Endothelial cell of umbilical vein (primary cell): ENCODE data around the gene CD300C. TPM values are rescaled to one million over a fixed set of nuclear protein-coding genes. Genes with fewer than 3 reads are reported as not detected.

Source experiments
- BruUV-seq: library from RNA; stranded (reverse); fragments of 400-500 nt; replicated peaks from 2 replicates; lab custom pipeline; 2021; lab: Mats Ljungman, UMichigan
- CTCF ChIA-PET: fragments of 300-600, 350-600 bp; sonication (Branson Sonifier 250); formaldehyde crosslinking; loops from one replicate; lab custom pipeline; 2021; ENCODE audit warnings: antibody characterized with exemption, inconsistent platforms; lab: Charles Lee
- POLR2A ChIA-PET: fragments of 300-600, 350-600 bp; sonication (Branson Sonifier 250); formaldehyde crosslinking; loops from one replicate; lab custom pipeline; 2021; ENCODE audit warnings: antibody characterized with exemption, inconsistent platforms; lab: Charles Lee
- DNase-seq: peaks from one replicate; pipeline ENCODE4 v3.0.0-alpha.2; 2011; ENCODE audit warnings: low read depth, low spot score
- FAIRE-seq: peaks from 2 replicates; lab custom pipeline; 2011; peaks lifted over from hg19 to GRCh38; lab: Jason Lieb, UNC
- H2AFZ ChIP-seq: 2 replicates; pipeline ENCODE4 v1.6.0; 2012; ENCODE audit warnings: low read depth, low read length, control low read depth, inconsistent platforms
- H3K27ac ChIP-seq: 2 replicates; pipeline ENCODE4 v1.5.1; 2011; ENCODE audit warnings: low read depth, mild to moderate bottlenecking, control low read depth, low read length, moderate library complexity; ENCODE audit not compliant: insufficient read depth
- H3K27me3 ChIP-seq, 2 experiments: 2 replicates each; pipeline versions ENCODE4 v1.6.0 to v1.6.1; 2011; ENCODE audit warnings: low read length in 2 of 2, mixed read lengths in 1 of 2; ENCODE audit not compliant: control insufficient read depth in 2 of 2, insufficient read depth in 2 of 2
- H3K36me3 ChIP-seq, 2 experiments: 2 replicates in 1 of 2; 3 replicates in 1 of 2; pipeline ENCODE4 v1.5.1; 2011; ENCODE audit warnings: low read length in 2 of 2, mild to moderate bottlenecking in 1 of 2, moderate library complexity in 1 of 2; ENCODE audit not compliant: control insufficient read depth in 2 of 2, insufficient read depth in 2 of 2; ENCODE audit errors: extremely low read depth in 1 of 2
- H3K4me1 ChIP-seq: 3 replicates; pipeline ENCODE4 v1.5.1; 2011; ENCODE audit warnings: mild to moderate bottlenecking, low read length; ENCODE audit not compliant: control insufficient read depth, insufficient read depth; ENCODE audit errors: extremely low read depth
- H3K4me2 ChIP-seq: 2 replicates; pipeline ENCODE4 v1.6.1; 2011; ENCODE audit warnings: low read length, control low read depth, mixed read lengths; ENCODE audit not compliant: insufficient read depth
- H3K4me3 ChIP-seq, 3 experiments: fragments of 200-600 bp in 1 of 3; sonication (generic), shearing (Covaris generic) in 1 of 3; replicated peaks in 1 of 3; 2 replicates each; pipeline ENCODE4 v1.5.1; 2011 to 2016; ENCODE audit warnings: control low read depth in 3 of 3, low read length in 3 of 3, mild to moderate bottlenecking in 2 of 3, inconsistent platforms in 1 of 3, low read depth in 1 of 3, moderate library complexity in 1 of 3; ENCODE audit not compliant: insufficient read depth in 1 of 3
- H3K79me2 ChIP-seq: 2 replicates; pipeline ENCODE4 v1.6.0; 2012; ENCODE audit warnings: low read length, inconsistent platforms; ENCODE audit not compliant: control insufficient read depth, insufficient read depth
- H3K9ac ChIP-seq: replicated peaks from 2 replicates; pipeline ENCODE3; 2011; ENCODE audit warnings: low read length, control low read depth; ENCODE audit not compliant: insufficient read depth; ENCODE audit errors: extremely low read depth
- H3K9me1 ChIP-seq: replicated peaks from 3 replicates; pipeline ENCODE4 v1.6.0; 2011; ENCODE audit warnings: mild to moderate bottlenecking, low read length; ENCODE audit not compliant: control insufficient read depth, insufficient read depth; ENCODE audit errors: extremely low read depth
- H3K9me3 ChIP-seq: replicated peaks from 2 replicates; pipeline ENCODE4 v1.5.1; 2012; ENCODE audit warnings: low read length, inconsistent platforms; ENCODE audit not compliant: control insufficient read depth, insufficient read depth
- H4K20me1 ChIP-seq: replicated peaks from 2 replicates; pipeline ENCODE3; 2011; ENCODE audit warnings: mild to moderate bottlenecking, low read length; ENCODE audit not compliant: control insufficient read depth, insufficient read depth; ENCODE audit errors: extremely low read depth
- EZH2 ChIP-seq: IDR thresholded peaks from 2 replicates; pipeline ENCODE4 v1.6.1; 2012; ENCODE audit warnings: borderline replicate concordance, low read depth, mild to moderate bottlenecking, moderate library complexity, low read length, inconsistent platforms; ENCODE audit not compliant: severe bottlenecking
- FOS ChIP-seq: IDR thresholded peaks from 2 replicates; pipeline ENCODE4 v1.6.1; 2011; ENCODE audit warnings: mild to moderate bottlenecking, low read length, moderate library complexity, borderline replicate concordance; ENCODE audit not compliant: insufficient read depth
- GATA2 ChIP-seq: IDR thresholded peaks from 2 replicates; pipeline ENCODE4 v1.7.0; 2011; ENCODE audit warnings: low read depth, mild to moderate bottlenecking, moderate library complexity, mixed read lengths, low read length; ENCODE audit not compliant: insufficient read length, insufficient read depth
- JUN ChIP-seq: IDR thresholded peaks from 2 replicates; pipeline ENCODE4 v1.6.1; 2011; ENCODE audit warnings: borderline replicate concordance, low read depth; ENCODE audit not compliant: insufficient read length, insufficient read depth
- MYC ChIP-seq: IDR thresholded peaks from one replicate; pipeline ENCODE4 v1.6.1; 2011; ENCODE audit warnings: mild to moderate bottlenecking, low read depth, low read length
- POLR2A ChIP-seq: IDR thresholded peaks from 2 replicates; pipeline ENCODE4 v1.6.1; 2012; ENCODE audit warnings: low read depth, mild to moderate bottlenecking, control low read depth, low read length
- POLR2AphosphoS5 ChIP-seq: IDR thresholded peaks from 2 replicates; pipeline ENCODE4 v1.6.1; 2012; ENCODE audit warnings: low read depth, mild to moderate bottlenecking, control low read depth, low read length, moderate library complexity; ENCODE audit not compliant: insufficient read depth
- dilution Hi-C: fragments of 300-500 bp; cut with MboI; formaldehyde crosslinking; loops from one replicate; pipeline ENCODE4 v1.15.0; 2019; ENCODE audit warnings: low sequenced_read_pairs; ENCODE audit not compliant: extremely low pct_ligation_motif_present
- intact Hi-C: fragments of 100-400 bp; cut with micrococcal nuclease; formaldehyde crosslinking; loops from one replicate; pipeline ENCODE4 v1.10.0; 2022
- polyA plus RNA-seq, 4 experiments: library from polyadenylated mRNA; depleted of rRNA in 3 of 4; stranded (reverse) in 3 of 4; unstranded in 1 of 4; fragments of >200 nt; gene quantifications; 2 replicates each; pipeline versions ENCODE4 v1.2.1 to v1.2.3, GENCODE V29; 2011 to 2012; ENCODE audit warnings: missing spikeins in 1 of 4
- total RNA-seq: library from RNA; stranded (reverse); gene quantifications from 2 replicates; pipeline ENCODE4 v1.2.3, GENCODE V29; 2021
- TF ChIP-seq, protein P1 (sequence below): IDR thresholded peaks from 2 replicates; pipeline ENCODE4 v1.6.1; 2011; ENCODE audit not compliant: insufficient read depth, insufficient read length
- TF ChIP-seq, protein P2 (sequence below), 2 donors: IDR thresholded peaks; 1 replicate in 1 of 2; 2 replicates in 1 of 2; pipeline ENCODE4 v1.5.1; 2011; ENCODE audit warnings: low read length in 2 of 2, mild to moderate bottlenecking in 2 of 2, moderate library complexity in 2 of 2, control low read depth in 1 of 2, inconsistent platforms in 1 of 2, low read depth in 1 of 2; ENCODE audit not compliant: insufficient read depth in 1 of 2; ENCODE audit errors: extremely low read depth in 1 of 2

CD300C gene
- total and polyA plus RNA-seq, 2 donors (not counting 3 experiments of a cell fraction or from before 2014, with no cell fraction given): not detected

DNA sequence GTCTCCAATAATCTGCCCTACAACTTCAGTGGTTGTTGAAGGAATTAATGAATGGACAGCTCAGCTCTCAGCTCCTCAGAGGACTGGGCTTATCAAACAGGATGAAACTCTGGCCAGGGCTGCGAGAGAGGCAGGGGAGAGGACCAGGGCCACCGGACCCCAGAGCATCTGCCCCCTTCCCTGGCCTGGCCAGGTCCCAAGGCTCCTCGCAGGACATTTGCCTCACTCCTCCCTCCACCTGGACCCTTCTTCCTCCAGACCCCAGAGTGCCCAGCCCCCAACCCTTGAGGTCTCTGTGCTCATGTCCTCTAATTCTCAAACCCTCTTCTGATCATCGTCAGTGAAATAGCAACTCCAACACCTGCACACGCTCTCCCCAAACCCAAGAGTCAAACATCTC is 3.7 kb downstream of the CD300C start:
- POLR2A ChIA-PET: no interaction called here
- FAIRE-seq: no peak

More for the DNA sequence above, 3.7 kb downstream of the CD300C start:
- Histone ChIP-seq H3K27me3 (no peaks in the 10 kb centered on the region), H3K9me3 (no peaks in the 10 kb centered on the region), H2AFZ (no peak overlapping the region), H3K4me3 (no peak overlapping the region), H3K27ac (no peak overlapping the region), H3K9ac (no peak overlapping the region), H3K36me3 (no peaks in the 10 kb centered on the region), H4K20me1 (no peaks in the 10 kb centered on the region), H3K79me2 (no peaks in the 10 kb centered on the region), H3K9me1 (no peaks in the 10 kb centered on the region), H3K4me2 (no peak overlapping the region), H3K4me1 (no peaks in the 10 kb centered on the region)
- no peak for TF ChIP-seq POLR2A
- TF ChIP-seq MYC: no peak
- no peak for TF ChIP-seq EZH2
- TF ChIP-seq, protein P1, sequence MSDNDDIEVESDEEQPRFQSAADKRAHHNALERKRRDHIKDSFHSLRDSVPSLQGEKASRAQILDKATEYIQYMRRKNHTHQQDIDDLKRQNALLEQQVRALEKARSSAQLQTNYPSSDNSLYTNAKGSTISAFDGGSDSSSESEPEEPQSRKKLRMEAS: no peak
- TF ChIP-seq FOS: no peak
- no peak for TF ChIP-seq JUN
- no peak for TF ChIP-seq POLR2AphosphoS5
- TF ChIP-seq GATA2: no peak
- TF ChIP-seq, protein P2, sequence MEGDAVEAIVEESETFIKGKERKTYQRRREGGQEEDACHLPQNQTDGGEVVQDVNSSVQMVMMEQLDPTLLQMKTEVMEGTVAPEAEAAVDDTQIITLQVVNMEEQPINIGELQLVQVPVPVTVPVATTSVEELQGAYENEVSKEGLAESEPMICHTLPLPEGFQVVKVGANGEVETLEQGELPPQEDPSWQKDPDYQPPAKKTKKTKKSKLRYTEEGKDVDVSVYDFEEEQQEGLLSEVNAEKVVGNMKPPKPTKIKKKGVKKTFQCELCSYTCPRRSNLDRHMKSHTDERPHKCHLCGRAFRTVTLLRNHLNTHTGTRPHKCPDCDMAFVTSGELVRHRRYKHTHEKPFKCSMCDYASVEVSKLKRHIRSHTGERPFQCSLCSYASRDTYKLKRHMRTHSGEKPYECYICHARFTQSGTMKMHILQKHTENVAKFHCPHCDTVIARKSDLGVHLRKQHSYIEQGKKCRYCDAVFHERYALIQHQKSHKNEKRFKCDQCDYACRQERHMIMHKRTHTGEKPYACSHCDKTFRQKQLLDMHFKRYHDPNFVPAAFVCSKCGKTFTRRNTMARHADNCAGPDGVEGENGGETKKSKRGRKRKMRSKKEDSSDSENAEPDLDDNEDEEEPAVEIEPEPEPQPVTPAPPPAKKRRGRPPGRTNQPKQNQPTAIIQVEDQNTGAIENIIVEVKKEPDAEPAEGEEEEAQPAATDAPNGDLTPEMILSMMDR (IDR thresholded peaks at IDR 0.05; ENCODE audit: extremely low read depth in 1 of 2, insufficient read depth in 1 of 2, low read depth in 1 of 2, low read length in 2 of 2): no peak
- no TSS peak for BruUV-seq
- CTCF ChIA-PET: no interaction called here
- dilution Hi-C loops: no loop called here
- DNase-seq: no peak
- intact Hi-C loops: no loop called here
